Activated gamma-delta T cell (primary cell): ENCODE measurements around the gene LIMA1.
"Not testable (repeated sequence)": the region's sequence is repeated elsewhere in the genome, so short reads cannot be mapped to it uniquely, and the experiment has no call there.

Experiments
- DNase-seq: peaks from one replicate; lab custom pipeline; 2025; lab: John Stamatoyannopoulos, UW
- total RNA-seq, 2 donors: gene quantifications; one replicate each; lab custom pipeline; 2026; lab: John Stamatoyannopoulos, UW

LIMA1 gene
- 34.6 to 37.1 reads per million in 2 donors for total RNA-seq

DNA sequence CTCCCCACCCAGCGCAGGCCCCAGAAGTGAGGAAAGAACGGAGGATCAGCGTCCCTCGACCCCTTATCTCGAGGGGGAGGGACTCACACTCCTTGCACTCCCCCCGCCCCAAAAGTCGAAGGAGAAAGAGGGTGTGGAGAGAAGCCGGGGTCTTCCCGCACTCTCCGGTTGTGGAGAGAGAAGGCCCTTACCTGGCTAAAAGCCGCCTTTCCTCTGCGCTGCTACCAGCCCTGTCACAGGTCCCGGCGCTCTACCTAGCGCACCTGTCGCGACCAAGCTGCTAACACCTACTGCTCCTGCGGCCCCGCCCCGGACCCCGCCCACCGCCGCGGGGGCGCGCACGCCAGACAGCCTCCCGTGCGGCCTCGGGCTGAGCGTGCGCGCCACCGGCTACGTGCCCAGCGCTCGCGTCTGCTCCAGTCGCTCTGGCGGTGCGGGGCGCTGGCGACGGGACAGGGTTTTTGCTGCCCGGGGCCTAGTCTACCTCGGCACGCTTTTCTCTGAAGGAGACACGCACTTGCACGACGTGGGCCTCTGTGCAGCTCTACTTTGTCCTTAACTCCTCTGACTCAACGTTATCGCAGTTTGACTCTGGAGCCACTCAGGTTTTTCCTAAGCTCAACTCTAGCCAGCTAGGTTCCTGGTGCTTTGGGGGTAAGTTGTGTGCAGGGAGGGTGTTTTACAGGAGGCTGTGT is at the start of gene LIMA1:
Gene LIMA1 (minus strand): TSS at position 292 of the 695 bp plus-strand sequence. CDS start 34,769 bp downstream, outside the sequence.
- DNase-seq = peak; percentile 85

- DNase-seq = no peak
These were observed 48.4 kb upstream of the LIMA1 start for GRCh38 chr12:50331745-50332144.

DNA sequence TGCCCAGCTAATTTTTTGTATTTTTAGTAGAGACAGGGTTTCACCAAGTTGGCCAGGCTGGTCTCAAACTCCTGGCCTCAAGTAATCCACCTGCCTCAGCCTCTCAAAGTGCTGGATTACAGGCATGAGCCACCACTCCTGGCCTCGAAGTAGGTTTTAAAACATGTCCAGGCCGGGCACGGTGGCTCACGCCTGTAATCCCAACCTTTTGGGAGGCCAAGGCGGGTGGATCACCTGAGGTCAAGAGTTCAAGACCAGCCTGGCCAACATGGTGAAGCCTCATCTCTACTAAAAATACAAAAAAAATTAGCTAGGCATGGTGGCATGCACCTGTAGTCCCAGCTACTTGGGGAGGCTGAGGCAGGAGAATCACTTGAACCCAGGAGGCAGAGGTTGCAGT is 45.3 kb upstream of the LIMA1 start:
- DNase-seq = not testable (repeated sequence)

- no peak for DNase-seq
These were observed 43.4 kb upstream of the LIMA1 start for GRCh38 chr12:50326590-50327284.

- no peak for DNase-seq
These were observed 42.6 kb upstream of the LIMA1 start for GRCh38 chr12:50325890-50326391.

- not testable (repeated sequence) for DNase-seq
These were observed 41.5 kb upstream of the LIMA1 start for GRCh38 chr12:50324770-50325169.

DNA sequence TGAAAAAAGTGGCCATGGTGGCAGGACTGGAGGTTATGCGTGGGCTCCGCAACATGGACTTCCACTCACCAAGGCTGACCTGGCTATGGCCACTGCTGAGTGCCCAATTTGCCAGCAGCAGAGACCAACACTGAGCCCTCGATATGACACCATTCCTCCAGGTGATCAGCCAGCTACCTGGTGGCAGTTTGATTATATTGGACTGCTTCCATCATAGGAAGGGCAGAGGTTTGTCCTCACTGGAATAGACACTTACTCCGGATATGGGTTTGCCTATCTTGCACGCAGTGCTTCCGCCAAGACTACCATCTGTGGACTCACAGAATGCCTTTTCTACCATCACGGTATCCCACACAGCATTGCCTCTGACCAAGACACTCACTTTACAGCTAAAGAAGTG is 40.8 kb upstream of the LIMA1 start:
- not testable (repeated sequence) for DNase-seq

- DNase-seq = no peak
These were observed 38.9 kb upstream of the LIMA1 start for GRCh38 chr12:50322206-50322605.

DNA sequence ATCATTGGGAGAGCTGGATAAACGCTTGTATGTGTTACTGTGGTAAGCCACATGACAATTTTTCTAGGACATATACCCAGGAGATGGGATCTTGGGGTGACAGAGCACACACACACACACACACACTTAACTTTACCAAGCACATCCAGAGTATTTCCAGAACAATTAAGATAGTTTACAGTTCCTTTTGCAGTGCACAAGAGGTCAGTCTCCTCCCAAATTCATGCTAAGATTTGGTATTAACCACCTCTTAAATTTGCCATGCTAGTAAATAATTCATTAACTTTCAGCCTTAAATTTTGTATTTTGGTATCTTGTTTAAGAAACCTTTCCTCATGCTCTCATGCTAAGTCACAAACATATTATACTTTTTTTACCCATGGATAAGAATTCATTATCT is 33.9 kb upstream of the LIMA1 start:
- no peak for DNase-seq

GRCh38 chr12:50315803-50316202 is 32.5 kb upstream of the LIMA1 start:
- no peak for DNase-seq

DNA sequence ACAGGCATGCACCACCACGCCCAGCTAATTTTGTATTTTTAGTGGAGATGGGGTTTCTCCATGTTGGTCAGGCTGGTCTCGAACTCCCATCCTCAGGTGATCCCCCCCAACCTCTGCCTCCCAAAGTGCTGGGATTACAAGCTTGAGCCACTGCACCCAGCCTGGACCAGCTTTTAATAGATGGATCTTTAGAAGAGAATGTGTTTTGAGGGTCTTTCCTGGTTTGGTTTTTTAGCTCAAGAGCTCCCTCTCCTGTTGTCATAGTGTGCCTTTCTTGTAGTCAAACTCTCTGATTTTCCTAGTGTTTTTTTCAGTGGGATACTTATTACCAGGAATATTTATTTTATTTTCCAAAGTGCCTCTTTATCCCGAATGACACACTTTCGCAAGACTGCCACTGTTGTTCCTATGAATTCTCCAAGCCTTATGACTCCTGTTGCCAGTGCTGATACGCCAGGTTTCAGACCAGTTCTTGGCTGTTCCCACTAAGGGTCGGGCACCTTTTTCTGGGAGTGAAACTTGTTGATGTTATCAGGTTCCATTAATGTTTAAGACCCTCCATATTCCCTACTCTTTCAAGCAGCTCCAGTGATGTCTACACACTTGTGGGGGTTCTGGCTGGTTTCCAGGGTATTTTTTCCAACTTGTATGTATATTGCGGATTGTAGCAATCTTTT is 31.5 kb upstream of the LIMA1 start:
- DNase-seq = no peak

GRCh38 chr12:50313971-50314370 is 30.7 kb upstream of the LIMA1 start:
- not testable (repeated sequence) for DNase-seq

DNA sequence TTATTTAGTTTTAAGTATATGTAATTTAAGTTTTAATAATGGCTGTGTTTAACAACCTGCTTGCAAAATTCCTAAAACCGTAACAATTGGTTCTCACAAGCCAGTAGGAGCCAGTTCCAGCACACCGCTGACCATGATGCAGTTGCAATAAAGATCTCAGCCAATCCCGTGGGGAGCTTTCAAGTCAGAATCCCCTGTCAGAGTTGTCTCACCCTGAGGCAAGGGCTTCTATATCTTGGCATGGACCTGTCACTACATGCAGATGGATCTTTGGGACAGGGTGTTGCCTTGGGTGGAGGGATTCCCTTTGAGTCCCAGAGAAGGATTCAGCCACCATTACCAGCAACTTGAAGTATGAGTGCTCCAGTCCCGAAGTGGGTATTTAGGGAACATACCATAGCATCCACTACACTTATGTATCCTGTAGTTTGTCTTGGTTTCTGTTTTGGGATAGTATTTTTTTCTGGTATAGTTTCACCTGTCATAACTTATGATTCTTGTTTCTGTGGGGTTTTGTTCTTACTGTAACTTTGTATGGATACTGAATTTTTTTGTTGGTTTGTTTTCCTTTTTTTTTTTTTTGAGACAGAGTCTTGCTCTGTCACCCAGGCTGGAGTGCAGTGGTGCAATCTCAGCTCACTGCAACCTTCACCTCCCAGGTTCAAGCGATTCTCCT is 30.1 kb upstream of the LIMA1 start:
- DNase-seq = no peak

DNA sequence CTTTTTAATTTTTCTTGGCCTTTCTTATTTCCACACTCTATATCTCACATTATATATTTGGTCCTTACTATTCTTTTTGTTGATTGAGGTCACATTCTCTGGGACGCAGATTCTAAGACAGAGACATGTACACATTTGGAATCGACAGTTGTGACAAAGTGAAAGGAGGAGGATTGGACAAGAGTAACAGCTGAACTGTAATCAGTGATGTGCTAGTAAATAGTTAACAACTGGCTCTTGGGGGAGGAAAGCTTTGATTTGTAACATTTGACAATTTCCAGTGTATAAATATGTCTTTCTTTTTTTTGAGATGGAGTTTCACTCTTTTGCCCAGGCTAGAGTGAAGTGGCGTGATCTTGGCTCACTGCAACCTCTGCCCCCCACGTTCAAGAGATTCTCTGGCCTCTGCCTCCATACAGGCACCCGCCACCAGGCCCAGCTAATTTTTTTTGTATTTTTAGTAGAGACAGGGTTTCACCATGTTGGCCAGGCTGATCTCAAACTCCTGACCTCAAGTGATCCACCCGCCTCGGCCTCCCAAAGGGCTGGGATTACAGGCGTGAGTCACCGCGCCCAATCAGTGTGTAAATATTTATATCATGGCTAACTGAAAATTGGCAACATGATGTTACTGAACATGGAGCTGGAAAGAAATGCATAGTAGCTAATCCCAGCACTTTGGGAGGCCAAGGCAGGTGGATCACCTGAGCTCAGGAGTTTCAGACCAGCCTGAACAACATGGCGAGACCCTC is 28.7 kb upstream of the LIMA1 start:
- DNase-seq = not testable (repeated sequence)

- DNase-seq = no peak
These were observed 26.6 kb upstream of the LIMA1 start for GRCh38 chr12:50309950-50310349.

GRCh38 chr12:50302686-50303085 is 19.4 kb upstream of the LIMA1 start:
- no peak for DNase-seq

DNA sequence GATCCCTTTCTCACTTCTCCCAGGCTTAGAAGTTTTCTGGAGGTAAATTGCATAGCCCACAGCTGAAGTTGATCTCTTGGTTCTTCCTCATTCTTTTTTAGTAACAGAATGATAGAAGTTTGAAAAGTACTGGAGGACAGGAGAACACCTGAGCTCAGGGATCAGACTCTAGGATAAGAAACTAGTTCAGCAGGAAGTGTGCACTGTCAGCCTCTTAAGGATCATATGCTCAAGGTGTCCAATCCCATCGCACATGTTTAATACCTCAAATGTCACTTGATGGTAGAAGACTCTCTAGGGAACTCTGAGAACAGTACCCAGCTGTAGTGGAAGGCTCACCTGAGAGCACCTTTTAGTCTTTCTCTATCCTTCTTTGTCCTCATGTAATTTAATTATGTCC is 14.7 kb upstream of the LIMA1 start:
- DNase-seq = no peak

DNA sequence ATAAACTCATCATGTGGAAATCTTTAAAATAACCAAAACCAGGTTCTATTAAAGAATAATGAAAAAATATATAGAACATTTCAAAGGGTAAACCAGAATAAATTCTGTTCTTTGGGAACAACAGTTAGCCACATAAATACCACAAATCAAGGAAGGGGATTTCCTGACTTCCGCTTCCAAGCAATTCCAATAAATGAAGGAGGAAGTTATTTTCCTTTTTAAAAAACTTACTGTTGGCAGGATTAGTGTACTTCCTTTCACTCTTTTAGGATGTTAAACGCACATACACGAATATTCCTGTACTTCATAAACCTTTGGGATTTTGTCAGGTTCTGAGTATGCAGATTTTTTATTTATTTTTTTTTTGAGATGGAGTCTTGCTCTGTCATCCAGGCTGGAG is 13.7 kb upstream of the LIMA1 start:
- DNase-seq = no peak

DNA sequence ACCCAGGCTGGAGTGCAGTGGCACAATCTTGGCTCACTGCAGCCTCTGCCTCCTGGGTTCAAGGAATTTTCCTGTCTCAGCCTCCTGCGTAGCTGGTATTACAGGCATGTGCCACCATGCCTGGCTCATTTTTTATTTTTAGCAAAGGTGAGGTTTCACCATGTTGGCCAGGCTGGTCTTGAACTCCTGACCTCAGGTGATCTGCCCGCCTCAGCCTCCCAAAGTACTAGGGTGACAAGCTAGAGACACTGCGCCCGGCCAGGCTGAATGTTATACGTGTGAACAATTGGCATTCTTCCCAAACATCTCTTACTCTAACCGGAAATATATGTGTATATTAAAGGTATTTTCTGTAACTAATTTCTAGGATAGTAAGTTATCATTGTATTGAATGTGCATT is 13.2 kb upstream of the LIMA1 start:
- DNase-seq = no peak

GRCh38 chr12:50291377-50291776 is 8.1 kb upstream of the LIMA1 start:
- no peak for DNase-seq

GRCh38 chr12:50290692-50291091 is 7.4 kb upstream of the LIMA1 start:
- DNase-seq = not testable (repeated sequence)
